Measurements from ENCODE around the gene OR5K4.
"Not testable (repeated sequence)": the region's sequence is repeated elsewhere in the genome, so short reads cannot be mapped to it uniquely, and the experiment has no call there.

The OR5K4 gene

DNA sequence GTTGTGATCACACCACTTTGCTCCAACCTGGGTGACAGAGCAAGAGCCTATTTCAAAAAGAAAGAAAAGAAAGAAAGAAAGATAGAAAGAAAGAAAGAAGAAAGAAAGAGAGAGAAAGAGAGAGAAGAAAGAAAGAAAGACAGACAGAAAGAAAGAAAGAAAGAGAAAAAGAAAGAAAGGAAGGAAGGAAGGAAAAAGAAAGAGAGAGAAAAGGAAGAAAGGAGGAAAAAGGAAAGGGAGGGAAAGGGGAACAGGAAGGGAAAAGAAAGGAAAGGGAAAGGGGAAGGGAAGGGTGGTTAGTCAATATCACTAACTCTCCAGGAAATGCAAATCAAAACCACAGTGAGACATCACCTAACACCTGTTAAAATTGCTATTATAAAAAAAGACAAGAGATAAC lies 18.2 kb downstream of the OR5K4 start:
- DNase-seq = no peak

- DNase-seq = no peak
Observed at GRCh38 chr3:98372445-98372844, 18.8 kb downstream of the OR5K4 start.

- DNase-seq = no peak
Observed at GRCh38 chr3:98376631-98377030, 23.0 kb downstream of the OR5K4 start.

GRCh38 chr3:98388147-98388546 lies 34.5 kb downstream of the OR5K4 start:
- DNase-seq = no peak

- DNase-seq = no peak
Observed at GRCh38 chr3:98390366-98390765, 36.7 kb downstream of the OR5K4 start, which contains the start of gene OR5K3. OR5K3 (plus strand) TSS chr3:98390666; CDS start chr3:98390666, 0 bp downstream.

DNA sequence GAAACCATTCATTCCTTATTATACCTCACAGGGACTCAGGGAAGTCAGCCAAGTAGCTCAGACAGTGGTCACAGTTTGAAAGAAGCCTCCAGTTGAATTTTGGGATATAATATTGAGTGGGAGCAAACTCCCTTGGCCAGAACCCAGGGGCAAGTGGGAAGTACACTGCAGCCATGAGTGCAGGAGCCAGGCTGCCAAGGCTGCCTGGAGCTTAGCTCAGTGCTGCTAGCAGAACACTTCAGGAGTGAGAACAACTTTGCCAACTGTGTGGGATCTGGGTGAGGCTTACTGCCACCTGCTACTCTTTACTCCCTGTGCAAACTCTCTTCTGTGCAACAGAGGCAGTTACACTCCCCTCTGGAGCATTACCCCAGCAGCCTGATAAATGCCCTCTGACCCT lies 41.4 kb downstream of the OR5K4 start:
- no peak for DNase-seq

DNA sequence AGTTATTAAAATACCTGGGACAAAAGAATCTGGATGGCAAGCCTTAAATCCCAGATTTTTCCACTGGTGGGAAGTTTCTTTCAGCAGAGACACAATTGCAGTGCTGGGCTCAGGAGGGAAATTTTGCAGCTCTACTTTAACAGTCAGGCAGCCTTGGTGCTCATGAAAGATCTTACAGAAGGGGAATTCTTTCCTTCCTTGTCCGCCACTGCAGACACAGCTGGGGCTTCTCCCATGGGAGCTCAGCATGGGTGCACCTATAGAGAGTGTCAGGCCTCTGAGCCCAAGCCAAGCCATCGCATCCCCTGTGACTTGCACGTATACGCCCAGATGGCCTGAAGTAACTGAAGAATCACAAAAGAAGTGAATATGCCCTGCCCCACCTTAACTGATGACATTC lies 42.8 kb downstream of the OR5K4 start:
- not testable (repeated sequence) for DNase-seq

- DNase-seq = no peak
Observed at GRCh38 chr3:98398513-98398912, 44.9 kb downstream of the OR5K4 start.

DNA sequence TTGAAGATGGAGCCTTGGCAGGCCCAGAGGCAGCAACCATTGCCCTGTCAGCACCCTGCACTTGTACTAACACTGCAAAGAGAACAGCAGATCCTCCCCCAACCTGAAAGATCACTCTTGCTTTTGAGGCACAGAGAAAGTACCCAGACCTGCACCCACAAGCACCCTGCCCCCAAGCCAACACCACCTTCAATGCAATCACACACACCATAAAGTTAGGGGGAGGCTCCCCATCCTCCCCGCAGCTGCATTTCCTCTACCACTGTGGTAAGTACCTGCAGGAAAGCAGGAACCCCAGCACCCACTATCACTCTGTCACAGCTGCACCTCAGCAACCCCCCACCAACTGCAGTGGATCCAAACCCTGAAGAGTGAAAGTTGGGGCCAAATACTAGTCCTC lies 48.9 kb downstream of the OR5K4 start:
- DNase-seq = no peak

- no peak for DNase-seq
Observed at GRCh38 chr3:98404010-98404409, 50.4 kb downstream of the OR5K4 start.
